ENCODE data around the gene PPIH. TPM values are rescaled to one million over a fixed set of nuclear protein-coding genes. Genes with fewer than 3 reads are reported as not detected.
"Not testable (repeated sequence)": the region's sequence is repeated elsewhere in the genome, so short reads cannot be mapped to it uniquely, and the experiment has no call there.

The PPIH gene
- total RNA-seq, 2 experiments from 2014 or later, result 107 to 108 TPM

DNA sequence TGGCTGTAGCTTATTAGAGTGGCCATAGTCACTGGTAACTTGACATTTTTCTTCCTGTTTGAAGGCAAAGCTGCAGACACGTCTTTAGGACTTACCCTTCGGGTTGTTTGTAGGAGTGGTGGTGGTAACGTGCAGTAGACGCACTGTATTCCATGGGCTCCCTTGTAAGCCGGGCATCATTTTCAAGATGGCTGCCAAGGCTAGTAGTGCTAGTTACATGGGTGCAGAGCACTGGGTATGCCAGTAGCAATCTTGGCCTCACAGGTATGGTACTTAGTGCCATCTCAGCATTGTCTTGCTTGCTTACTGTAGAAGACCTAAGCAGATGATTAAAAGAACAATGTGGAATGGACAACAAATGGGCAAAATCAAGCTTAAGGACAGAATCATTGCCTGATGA is 25.9 kb downstream of the PPIH start:
- Mint-ChIP-seq H3K27ac (peak overlapping the region; percentile 91), H3K9me3 (no peaks in the 10 kb centered on the region), H3K4me1 (ENCODE audit: low read depth) (peaks cover 62% of the 10 kb centered on the region), H3K4me3 (peak overlapping the region; percentile 97), H3K36me3 (ENCODE audit: low read depth) (peaks cover 41% of the 10 kb centered on the region), H3K27me3 (ENCODE audit: low read depth) (no peaks in the 10 kb centered on the region)
- CTCF ChIA-PET, result interaction anchor here (1.0 kb wide), 1 partner anchor 22 kb away, joined by 3 read pairs; no protein-coding TSS in a partner anchor
- intact Hi-C loops (cut with micrococcal nuclease), result loop anchor here (1.0 to 10.0 kb wide), 4 partner anchors 9 to 402 kb away; partner anchors contain the start of gene ZNF691
- DNase-seq, result peak; percentile 14

- Mint-ChIP-seq H3K27ac (no peak overlapping the region), H3K27me3 (ENCODE audit: low read depth) (no peaks in the 10 kb centered on the region), H3K36me3 (ENCODE audit: low read depth) (peaks cover 41% of the 10 kb centered on the region), H3K4me1 (ENCODE audit: low read depth) (peaks cover 74% of the 10 kb centered on the region), H3K4me3 (peak overlapping the region; percentile 16), H3K9me3 (no peaks in the 10 kb centered on the region)
- intact Hi-C loops (cut with micrococcal nuclease), result loop anchor here (10.0 kb wide), 1 partner anchor 158 kb away; the partner anchor contains the start of gene ZNF691
- no peak for DNase-seq
- CTCF ChIA-PET, result no interaction called here
These were observed 28.2 kb downstream of the PPIH start for GRCh38 chr1:42686418-42686817.

DNA sequence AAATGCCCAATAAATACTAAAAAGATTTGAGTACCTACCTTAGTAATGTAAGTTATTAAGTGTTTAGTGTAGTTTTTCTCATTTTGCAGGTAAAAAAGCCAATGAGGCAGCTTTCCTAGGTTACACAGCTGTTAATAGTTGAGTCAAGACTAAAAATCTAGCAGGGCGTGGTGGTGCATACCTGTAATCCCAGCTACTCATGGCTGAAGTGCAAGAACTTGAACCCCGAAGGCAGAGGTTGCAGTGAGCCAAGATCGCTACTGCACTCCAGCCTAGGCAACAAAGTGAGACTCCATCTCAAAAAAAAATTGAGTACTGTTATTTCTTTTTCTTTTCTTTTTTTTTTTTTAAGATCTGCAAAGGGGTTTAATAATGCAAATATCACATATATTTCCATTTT is 31.7 kb downstream of the PPIH start:
- peaks cover 44% of the 10 kb centered on the region for H3K36me3 Mint-ChIP-seq (ENCODE audit: low read depth)
- H3K27ac Mint-ChIP-seq, result peak overlapping the region; percentile 34
- peaks cover 88% of the 10 kb centered on the region for H3K4me1 Mint-ChIP-seq (ENCODE audit: low read depth)
- no peak for DNase-seq
- H3K4me3 Mint-ChIP-seq, result no peak overlapping the region
- CTCF ChIA-PET, result interaction anchor here (2.1 kb wide), 2 partner anchors 12 to 57 kb away, joined by 5 read pairs; no protein-coding TSS in a partner anchor
- intact Hi-C loops (cut with micrococcal nuclease), result loop anchor here (10.0 kb wide), 1 partner anchor 155 kb away; the partner anchor contains the start of gene ZNF691
- H3K27me3 Mint-ChIP-seq (ENCODE audit: low read depth), result no peaks in the 10 kb centered on the region
- H3K9me3 Mint-ChIP-seq, result no peaks in the 10 kb centered on the region

DNA sequence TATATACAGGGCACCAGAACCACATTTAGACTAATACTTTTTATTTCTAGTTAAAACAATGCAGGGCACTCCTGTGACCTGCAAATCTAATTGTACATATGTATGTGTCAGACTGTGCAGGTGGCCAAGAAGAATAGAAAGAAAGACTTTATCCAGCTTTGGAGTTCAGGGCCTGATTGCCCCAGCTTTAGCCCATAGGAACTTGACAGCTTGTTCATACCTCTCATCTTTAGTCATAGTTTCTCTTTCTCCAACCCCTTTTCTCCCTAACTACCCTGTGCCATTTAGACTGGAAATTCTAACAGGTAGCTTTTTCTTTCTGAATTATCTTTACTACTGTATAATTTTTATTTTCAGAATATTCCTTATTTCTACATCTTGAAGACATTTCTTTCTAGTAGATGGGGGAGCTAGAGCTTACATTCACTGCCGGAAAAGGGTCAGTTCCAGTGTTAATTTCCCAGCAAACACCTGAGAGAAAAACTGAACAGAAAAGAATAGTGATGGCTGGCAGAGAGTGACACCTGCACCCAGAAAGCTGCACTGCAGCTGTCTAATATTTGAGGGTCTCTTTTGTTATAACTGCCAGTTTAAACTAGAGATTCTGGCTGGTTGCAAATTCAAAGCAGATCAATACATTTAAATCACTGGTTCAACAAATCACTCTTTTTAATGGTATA is 32.4 kb downstream of the PPIH start:
- intact Hi-C loops (cut with micrococcal nuclease), result no loop called here
- H3K4me1 Mint-ChIP-seq (ENCODE audit: low read depth), result peaks cover 86% of the 10 kb centered on the region
- no peak for DNase-seq
- H3K4me3 Mint-ChIP-seq, result no peak overlapping the region
- no peaks in the 10 kb centered on the region for H3K9me3 Mint-ChIP-seq
- CTCF ChIA-PET, result interaction anchor here (0.8 to 2.1 kb wide), 3 partner anchors 11 to 516 kb away, joined by 3 to 5 read pairs (median 5); no protein-coding TSS in a partner anchor
- no peaks in the 10 kb centered on the region for H3K27me3 Mint-ChIP-seq (ENCODE audit: low read depth)
- H3K27ac Mint-ChIP-seq, result no peak overlapping the region
- H3K36me3 Mint-ChIP-seq (ENCODE audit: low read depth), result peaks cover 45% of the 10 kb centered on the region

DNA sequence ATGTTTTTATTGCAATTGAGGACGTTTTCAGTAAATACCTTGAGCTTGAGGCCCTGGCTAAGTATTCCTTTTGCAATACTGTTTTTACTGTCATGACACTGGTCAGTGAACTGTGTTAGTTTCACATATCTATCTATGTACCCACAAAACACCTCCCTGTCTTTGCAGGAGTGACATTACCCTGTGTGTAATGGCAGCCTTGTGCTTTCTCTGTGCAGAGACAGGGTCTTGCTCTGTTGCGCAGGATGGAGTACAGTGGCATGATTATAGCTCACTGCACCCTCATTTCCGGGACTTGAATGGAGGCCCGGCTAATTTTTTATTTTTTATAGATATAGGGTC is 32.9 kb downstream of the PPIH start:
- intact Hi-C loops (cut with micrococcal nuclease), result no loop called here
- no peak overlapping the region for H3K4me3 Mint-ChIP-seq
- H3K9me3 Mint-ChIP-seq, result no peaks in the 10 kb centered on the region
- DNase-seq, result no peak
- peaks cover 82% of the 10 kb centered on the region for H3K4me1 Mint-ChIP-seq (ENCODE audit: low read depth)
- no peaks in the 10 kb centered on the region for H3K27me3 Mint-ChIP-seq (ENCODE audit: low read depth)
- H3K27ac Mint-ChIP-seq, result no peak overlapping the region
- CTCF ChIA-PET, result interaction anchor here (0.8 to 2.1 kb wide), 2 partner anchors 11 to 516 kb away, joined by 3 to 5 read pairs; no protein-coding TSS in a partner anchor
- H3K36me3 Mint-ChIP-seq (ENCODE audit: low read depth), result peaks cover 48% of the 10 kb centered on the region

DNA sequence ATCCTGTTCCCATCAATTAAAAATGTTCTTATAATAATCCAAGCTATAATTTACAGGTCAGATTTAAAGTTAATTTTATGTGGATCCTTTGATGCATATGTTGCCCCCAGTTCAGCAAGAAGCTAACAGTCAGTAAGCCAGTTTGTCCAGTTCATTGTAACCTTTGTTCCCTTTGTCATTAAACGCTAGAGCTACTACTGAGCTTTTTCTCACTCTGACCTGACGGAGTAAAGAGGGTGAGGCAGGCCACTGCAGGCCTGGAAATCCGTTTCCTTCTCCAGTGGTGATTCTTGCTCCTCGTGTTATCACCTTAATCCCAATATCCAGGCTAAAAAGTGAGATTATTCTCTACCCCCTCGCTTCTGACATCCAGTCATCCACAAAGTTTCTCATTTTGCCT is 34.2 kb downstream of the PPIH start:
- peak overlapping the region; percentile 63 for H3K27ac Mint-ChIP-seq
- CTCF ChIA-PET, result no interaction called here
- intact Hi-C loops (cut with micrococcal nuclease), result no loop called here
- H3K4me3 Mint-ChIP-seq, result no peak overlapping the region
- peaks cover 72% of the 10 kb centered on the region for H3K4me1 Mint-ChIP-seq (ENCODE audit: low read depth)
- no peaks in the 10 kb centered on the region for H3K9me3 Mint-ChIP-seq
- no peak for DNase-seq
- no peaks in the 10 kb centered on the region for H3K27me3 Mint-ChIP-seq (ENCODE audit: low read depth)
- H3K36me3 Mint-ChIP-seq (ENCODE audit: low read depth), result peaks cover 51% of the 10 kb centered on the region

- Mint-ChIP-seq H3K36me3 (ENCODE audit: low read depth) (peaks cover 50% of the 10 kb centered on the region), H3K27ac (peak overlapping the region; percentile 63), H3K9me3 (no peaks in the 10 kb centered on the region), H3K27me3 (ENCODE audit: low read depth) (no peaks in the 10 kb centered on the region), H3K4me3 (no peak overlapping the region), H3K4me1 (ENCODE audit: low read depth) (peaks cover 68% of the 10 kb centered on the region)
- intact Hi-C loops (cut with micrococcal nuclease), result loop anchor here (1.0 kb wide), 1 partner anchor 9 kb away; no protein-coding TSS in a partner anchor
- CTCF ChIA-PET, result no interaction called here
- no peak for DNase-seq
These were observed 34.7 kb downstream of the PPIH start for GRCh38 chr1:42692911-42693310.

DNA sequence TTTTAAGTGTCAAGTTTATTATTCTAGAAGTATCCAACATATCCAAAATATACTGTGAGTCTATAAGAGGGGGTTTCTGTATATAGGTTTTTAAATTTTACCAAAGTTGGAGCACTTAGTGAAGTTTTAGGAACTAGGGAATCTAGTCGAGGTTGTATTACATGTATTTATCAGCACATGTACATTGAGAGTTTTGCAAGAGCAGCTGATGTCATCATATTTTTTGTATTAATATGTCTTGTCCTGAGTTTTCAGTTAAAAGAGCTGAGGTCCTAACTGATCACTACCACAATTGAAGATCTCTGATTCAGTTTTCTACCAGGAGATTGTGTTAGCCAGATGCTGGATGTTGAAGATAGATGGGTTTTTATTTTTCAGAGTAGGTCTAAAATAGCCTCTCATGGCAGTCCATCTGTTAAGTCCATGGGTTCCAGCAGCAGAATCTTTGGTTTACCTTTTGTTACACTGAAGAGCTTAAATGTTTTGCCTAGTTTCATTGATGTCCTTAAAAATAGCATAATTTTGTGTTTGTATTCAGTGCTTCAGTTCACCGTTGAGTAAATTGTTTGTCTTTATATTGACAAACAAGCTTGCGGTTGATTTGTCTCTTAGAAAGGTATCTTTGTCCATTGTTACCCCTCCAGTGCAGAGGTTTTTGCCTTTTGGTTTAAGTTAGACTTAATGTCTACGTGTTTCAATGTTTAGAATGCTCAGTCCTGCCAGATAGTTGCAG is 40.0 kb downstream of the PPIH start:
- H3K4me1 Mint-ChIP-seq (ENCODE audit: low read depth), result peaks cover 26% of the 10 kb centered on the region
- CTCF ChIA-PET, result no interaction called here
- H3K27ac Mint-ChIP-seq, result peak overlapping the region; percentile 61
- H3K4me3 Mint-ChIP-seq, result no peak overlapping the region
- H3K9me3 Mint-ChIP-seq, result no peaks in the 10 kb centered on the region
- no peak for DNase-seq
- no peaks in the 10 kb centered on the region for H3K27me3 Mint-ChIP-seq (ENCODE audit: low read depth)
- H3K36me3 Mint-ChIP-seq (ENCODE audit: low read depth), result peaks cover 81% of the 10 kb centered on the region
- intact Hi-C loops (cut with micrococcal nuclease), result no loop called here

GRCh38 chr1:42700006-42700405 is 41.8 kb downstream of the PPIH start:
- Mint-ChIP-seq H3K27ac (peak overlapping the region; percentile 21), H3K27me3 (ENCODE audit: low read depth) (no peaks in the 10 kb centered on the region), H3K4me3 (no peak overlapping the region), H3K36me3 (ENCODE audit: low read depth) (peaks cover 84% of the 10 kb centered on the region), H3K9me3 (no peaks in the 10 kb centered on the region), H3K4me1 (ENCODE audit: low read depth) (peaks cover 16% of the 10 kb centered on the region)
- no peak for DNase-seq
- CTCF ChIA-PET, result no interaction called here
- intact Hi-C loops (cut with micrococcal nuclease), result no loop called here

GRCh38 chr1:42703888-42704464 is 45.8 kb downstream of the PPIH start:
- H3K4me1 Mint-ChIP-seq (ENCODE audit: low read depth), result peaks cover 2% of the 10 kb centered on the region
- CTCF ChIA-PET, result no interaction called here
- H3K36me3 Mint-ChIP-seq (ENCODE audit: low read depth), result peaks cover 84% of the 10 kb centered on the region
- H3K27ac Mint-ChIP-seq, result no peak overlapping the region
- no peaks in the 10 kb centered on the region for H3K9me3 Mint-ChIP-seq
- no peaks in the 10 kb centered on the region for H3K27me3 Mint-ChIP-seq (ENCODE audit: low read depth)
- intact Hi-C loops (cut with micrococcal nuclease), result no loop called here
- no peak overlapping the region for H3K4me3 Mint-ChIP-seq
- DNase-seq, result no peak

DNA sequence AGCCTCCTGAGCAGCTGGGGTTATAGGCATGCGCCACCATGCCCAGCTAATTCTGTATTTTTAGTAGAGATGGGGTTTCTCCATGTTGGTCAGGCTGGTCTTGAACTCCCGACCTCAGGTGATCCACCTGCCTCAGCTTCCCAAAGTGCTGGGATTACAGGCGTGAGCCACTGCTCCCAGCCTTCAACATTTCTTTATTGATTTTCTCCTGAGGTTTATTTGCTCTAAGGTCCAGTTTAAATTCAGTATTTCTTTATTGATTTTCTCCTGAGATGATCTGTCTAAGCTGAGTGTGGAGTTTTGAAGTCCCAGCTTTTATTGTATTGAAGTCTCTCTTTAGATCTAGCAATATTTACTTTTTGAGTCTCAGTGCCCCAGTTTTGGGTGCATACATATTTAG is 54.6 kb downstream of the PPIH start:
- DNase-seq; H3K27me3 Mint-ChIP-seq (ENCODE audit: low read depth); intact Hi-C loops (cut with micrococcal nuclease); H3K4me1 Mint-ChIP-seq (ENCODE audit: low read depth); H3K27ac Mint-ChIP-seq; H3K4me3 Mint-ChIP-seq; CTCF ChIA-PET: not testable (repeated sequence)
- Mint-ChIP-seq H3K9me3 (peaks cover 18% of the 10 kb centered on the region), H3K36me3 (ENCODE audit: low read depth) (peaks cover 75% of the 10 kb centered on the region)

DNA sequence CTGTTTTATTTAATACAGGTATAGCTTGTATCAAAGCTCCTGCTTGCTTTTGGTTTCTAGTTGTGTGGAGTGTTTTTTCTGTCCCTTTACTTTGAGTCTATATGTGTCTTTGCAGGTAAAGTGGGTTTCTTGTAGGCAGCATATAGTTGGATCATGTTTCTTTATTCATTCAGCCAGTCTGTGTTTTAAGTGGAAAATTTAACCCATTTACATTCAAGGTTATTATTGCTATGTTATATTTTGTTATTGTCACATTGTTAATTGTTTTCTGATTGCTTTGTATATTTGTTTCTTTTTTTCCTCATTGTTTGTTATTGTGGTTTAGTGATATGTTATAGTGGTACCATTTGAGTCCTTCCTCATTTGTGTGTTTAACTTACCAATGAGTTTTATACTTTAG is 55.1 kb downstream of the PPIH start:
- Mint-ChIP-seq H3K36me3 (ENCODE audit: low read depth) (peaks cover 70% of the 10 kb centered on the region), H3K27me3 (ENCODE audit: low read depth) (no peaks in the 10 kb centered on the region), H3K9me3 (peaks cover 18% of the 10 kb centered on the region), H3K4me1 (ENCODE audit: low read depth) (peaks cover 8% of the 10 kb centered on the region), H3K27ac (no peak overlapping the region), H3K4me3 (no peak overlapping the region)
- DNase-seq, result no peak
- CTCF ChIA-PET, result no interaction called here
- intact Hi-C loops (cut with micrococcal nuclease), result no loop called here
